ENCODE data around the gene LENEP.

DNA sequence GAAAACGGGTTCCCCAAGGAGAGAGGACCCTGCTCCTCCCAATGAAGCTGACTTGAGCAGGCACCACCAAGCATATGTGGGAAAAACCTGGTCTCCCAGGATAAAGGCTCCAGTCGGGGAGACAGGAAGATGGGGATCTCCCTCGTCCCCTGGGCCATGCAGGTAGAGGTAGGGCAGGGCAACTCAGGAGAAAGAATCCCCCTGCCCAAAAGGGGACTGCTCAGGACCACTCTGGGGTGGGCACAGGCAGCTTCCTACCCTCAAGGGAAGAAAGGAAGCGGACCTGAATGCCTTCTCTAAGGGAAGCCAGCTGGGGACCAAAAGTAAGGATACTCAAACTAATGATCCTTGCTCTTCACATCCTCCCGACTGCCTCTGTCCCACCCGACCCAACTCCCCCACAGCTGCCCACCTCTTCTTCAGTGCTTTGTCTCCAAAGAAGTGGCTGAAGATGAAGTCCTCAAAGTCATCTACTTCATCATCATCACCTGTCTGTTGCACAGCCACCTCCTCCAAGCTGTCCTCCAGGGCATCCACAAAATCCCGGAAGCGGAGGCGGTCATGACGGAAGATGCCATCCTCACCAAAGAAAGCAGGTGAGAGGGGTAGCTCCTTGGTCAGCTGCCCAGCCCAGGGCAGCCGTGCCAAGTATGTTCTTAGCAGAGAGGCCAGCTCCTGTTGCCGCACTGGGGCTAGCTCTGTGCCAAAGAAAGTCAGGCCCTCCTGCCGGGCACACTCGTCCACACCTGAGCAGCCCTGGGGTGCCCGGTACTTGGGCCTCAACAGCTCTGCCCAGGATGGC is 48.0 kb upstream of the LENEP start:
- TF ChIP-seq CTCF (conservative IDR thresholded peaks at IDR 0.05) (no peak), ZFX (IDR thresholded peaks at IDR 0.05) (no peak)

All from C4-2B (cell line).